NCI-H1436 (cell line): ENCODE results near the gene BRD1.
"Not testable (repeated sequence)": the region's sequence is repeated elsewhere in the genome, so short reads cannot be mapped to it uniquely, and the experiment has no call there.

Experiments
- DNase-seq: peaks from one replicate; lab custom pipeline; 2025; lab: John Stamatoyannopoulos, UW

Gene BRD1

DNA sequence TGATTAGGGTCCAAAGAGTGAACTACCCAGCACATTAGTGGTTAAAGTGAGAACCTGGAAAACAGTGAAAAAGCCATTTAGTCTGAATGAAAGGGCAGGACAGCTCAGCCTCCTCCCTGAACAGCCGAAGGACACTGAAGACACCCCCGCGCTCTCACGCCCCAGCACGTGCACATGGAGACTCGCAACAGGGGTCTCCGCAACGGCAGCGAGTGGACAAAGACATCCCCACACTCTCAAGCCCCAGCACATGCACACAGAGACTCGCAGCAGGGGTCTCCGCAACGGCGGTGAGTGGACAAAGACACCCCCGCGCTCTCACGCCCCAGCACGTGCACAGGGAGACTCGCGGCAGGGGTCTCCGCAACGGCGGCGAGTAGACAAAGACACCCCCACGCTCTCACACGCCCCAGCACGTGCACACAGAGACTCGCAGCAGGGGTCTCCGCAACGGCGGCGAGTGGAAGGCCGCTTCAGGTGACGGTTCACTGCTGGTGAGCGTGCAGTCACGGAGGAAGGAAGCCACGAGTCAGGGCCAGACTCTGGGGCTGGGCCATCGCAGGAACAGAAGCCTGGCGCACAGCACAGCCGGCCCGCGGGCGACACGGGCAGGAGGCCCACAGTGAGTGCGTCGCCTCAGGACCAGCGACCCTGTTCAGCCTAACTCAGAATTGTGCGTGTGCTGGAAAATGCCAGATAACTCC lies 43.6 kb downstream of the BRD1 start:
- no peak for DNase-seq

DNA sequence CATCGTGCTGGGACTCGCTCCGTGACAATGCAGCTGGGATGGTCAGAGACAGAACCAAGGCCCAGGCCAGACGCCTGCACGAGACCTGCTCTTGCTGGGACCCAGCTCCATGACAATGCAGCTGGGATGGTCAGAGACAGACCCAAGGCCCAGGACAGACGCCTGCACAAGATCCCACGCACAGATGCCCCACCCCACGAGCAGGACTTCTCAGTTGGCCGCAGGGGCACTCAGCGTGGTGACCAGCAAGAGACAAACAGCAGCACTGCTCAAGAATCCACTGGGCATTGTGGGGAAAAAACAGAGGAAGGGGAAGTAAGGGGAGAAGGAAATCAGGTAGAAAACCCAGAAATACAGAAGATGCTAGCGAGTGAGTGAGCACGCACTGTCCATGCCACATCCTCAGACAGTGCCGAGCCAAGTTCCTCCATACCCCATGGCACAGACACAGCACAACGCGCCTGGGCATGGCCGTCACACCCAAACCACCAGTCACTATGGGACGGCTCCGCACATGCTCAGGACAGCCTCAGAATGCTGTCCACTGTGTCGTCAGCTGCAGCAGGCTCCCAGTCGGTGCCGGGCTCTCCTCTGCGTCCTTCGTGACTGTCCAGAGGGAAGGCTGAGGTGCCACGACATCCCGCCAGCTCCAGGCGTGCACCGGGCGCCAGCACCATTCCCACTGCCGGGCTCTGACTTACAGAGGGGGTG lies 44.5 kb downstream of the BRD1 start:
- DNase-seq, result no peak

DNA sequence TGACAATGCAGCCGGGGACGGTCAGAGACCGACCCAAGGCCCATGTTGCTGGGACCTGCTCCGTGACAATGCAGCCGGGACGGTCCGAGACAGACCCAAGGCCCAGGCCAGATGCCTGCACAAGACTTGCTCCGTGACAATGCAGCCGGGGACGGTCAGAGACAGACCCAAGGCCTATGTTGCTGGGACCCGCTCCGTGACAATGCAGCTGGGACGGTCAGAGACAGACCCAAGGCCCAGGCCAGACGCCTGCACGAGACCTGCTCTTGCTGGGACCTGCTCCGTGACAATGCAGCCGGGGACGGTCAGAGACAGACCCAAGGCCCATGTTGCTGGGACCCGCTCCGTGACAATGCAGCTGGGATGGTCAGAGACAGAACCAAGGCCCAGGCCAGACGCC lies 45.8 kb downstream of the BRD1 start:
- not testable (repeated sequence) for DNase-seq

DNA sequence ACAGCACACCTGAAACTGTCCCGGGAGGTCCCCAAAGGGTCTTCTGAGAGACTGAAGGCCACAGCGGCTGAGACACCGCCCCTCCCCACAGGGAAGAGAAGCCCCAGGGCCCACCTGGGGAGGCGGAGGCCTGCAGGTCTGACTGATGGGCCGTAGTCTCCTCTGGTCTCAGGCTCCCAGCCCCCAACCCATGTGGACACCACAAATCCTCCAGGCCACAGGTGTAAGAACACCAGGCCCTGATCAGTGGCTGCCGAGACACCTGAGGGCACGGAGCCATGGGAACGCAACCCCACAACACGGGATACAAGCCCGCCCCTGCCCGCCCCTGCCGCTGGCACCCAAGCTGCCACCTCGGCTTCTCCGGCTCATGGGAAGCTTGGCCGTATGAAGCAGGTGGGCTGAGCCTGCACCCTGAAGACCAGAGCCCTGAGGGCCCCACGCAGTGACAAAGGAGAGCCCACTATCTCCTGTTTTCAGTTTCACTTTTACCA lies 46.3 kb downstream of the BRD1 start:
- no peak for DNase-seq

DNA sequence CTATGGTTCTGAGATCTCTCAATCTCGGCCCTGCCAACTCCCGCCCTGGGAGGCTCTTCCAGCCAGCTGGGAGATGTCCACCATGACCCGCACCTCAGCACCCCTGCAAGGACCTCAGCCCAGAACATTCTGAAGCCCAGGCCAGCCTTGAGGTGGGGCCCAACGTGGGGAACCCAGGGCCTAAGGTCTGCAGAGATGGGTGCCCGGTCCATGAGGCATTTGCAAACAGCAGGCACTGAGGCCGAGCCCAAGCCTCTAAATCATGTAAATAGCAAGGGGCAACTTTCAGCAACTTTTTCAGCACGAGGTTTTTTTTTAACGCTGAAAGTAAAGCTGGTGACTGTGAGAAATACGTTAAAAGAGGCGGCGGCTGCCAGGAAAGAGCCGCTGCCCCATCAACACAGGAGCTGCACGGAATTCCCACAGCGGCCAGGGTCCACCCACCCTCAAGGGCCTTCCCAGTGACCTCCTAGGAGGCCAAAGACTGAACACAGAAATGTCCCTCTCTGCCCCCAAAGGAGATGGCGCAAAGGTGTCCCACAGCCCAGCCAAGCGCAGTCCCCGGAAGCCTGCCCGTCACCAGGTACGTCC lies 46.9 kb downstream of the BRD1 start:
- no peak for DNase-seq

DNA sequence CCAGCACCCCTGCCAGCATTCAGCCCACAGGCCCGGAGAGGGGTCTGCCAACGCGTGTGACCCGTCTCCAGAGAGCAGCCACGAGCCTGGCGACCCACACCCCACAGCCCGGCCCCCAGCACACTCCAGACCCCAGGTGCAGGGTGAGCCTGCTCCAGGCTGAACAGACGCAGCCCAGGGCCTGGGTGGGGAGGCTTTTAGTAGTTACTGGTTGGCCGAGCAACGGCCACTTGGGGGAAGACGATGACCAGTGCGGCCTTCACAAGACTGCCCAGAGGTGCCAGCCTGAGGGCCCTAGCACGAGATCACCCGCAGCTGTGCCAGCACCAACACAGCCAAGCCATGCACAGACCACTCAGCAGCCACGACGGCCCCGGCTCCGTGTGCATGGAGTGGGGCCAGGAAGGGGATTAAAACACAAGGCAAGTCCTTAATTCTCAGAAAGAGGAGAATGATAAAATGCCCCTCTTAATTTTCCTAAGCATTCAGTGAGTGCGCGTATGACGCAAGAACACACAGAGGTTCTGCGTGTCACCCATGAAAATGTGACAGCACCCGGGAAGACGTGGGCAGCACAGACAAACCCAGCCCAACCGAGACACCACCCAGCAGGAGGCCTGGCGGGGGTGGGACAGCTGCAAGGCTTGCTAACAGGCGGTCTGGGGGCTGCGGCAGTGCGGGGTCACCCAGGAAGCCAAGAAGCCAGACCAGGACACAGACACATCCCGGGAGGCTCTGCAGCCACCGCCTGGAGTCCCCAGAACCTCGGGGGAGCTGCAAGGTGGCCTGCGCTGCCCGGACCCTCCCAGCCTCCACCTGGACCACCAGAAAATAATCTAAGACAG lies 47.6 kb downstream of the BRD1 start:
- no peak for DNase-seq

DNA sequence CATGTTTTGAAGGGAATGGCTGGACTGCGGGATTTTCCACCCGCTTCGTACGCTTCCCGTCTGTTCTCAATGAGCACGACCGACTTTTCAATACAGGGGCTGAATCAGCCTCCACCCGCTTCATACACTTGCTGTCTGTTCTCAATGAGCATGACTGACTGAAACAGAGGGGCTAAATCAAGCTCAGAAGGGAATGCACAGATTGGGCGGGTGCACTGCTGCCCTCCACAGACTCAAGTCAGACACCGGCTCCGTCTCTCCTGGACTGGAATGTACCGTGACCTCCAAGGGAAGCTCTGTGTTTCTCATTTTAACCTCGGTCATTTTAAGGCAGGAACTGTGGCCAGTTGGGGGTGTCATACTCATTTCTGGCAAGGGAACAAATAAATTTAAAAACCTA lies 48.5 kb downstream of the BRD1 start:
- DNase-seq, result no peak

DNA sequence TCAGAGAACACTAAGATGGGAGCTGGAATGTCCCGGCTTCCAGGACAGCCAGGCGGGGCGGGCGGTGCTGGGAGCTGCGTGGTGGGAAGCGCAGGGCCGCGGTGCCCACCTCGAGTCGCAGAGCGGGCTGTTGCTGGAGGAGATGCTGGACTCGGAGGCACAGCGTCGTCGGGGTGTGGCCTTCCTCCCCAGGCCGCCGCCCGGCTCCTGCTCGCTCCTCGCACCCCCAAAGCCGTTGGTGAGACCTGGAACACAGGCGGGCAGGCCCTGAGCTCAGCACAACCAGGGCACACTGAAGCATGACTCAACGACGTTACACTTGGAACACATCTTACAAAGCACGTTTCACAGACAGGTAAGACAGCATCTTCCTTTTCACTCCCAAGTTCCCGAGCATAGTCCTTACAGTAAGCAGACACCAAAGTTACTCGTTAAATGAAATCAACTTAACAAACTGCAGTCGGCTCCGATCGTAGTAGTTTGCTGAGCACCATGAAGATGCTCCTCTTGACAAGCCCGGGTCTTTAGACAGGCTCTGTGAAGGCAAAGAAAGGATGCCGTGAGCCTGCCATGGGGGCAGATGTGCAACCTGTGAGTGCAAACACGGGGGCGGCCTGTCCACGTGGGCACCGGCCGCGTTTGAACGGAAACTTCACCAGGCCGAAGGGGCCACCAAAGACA lies 50.0 kb downstream of the BRD1 start:
- DNase-seq, result no peak

DNA sequence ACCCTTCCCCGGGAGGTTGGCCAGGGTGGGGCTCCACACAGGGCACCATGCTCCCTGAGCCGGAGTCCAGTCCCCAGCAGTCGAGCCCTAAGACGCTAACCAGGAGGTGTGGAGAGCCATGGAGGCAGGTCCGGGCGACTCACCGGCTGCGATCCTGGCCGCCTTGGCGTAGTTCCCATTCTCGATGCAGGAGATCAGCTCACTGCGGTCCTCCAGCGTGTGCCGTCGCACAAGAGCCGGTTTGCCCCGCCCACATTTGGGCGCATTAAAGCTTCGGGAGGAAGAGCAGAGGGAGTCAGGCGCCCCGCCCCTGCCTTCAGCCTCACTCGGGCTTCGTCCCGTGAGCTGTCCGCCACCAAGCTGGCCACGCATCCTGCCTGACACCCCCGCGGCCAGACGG lies 50.8 kb downstream of the BRD1 start:
- no peak for DNase-seq

DNA sequence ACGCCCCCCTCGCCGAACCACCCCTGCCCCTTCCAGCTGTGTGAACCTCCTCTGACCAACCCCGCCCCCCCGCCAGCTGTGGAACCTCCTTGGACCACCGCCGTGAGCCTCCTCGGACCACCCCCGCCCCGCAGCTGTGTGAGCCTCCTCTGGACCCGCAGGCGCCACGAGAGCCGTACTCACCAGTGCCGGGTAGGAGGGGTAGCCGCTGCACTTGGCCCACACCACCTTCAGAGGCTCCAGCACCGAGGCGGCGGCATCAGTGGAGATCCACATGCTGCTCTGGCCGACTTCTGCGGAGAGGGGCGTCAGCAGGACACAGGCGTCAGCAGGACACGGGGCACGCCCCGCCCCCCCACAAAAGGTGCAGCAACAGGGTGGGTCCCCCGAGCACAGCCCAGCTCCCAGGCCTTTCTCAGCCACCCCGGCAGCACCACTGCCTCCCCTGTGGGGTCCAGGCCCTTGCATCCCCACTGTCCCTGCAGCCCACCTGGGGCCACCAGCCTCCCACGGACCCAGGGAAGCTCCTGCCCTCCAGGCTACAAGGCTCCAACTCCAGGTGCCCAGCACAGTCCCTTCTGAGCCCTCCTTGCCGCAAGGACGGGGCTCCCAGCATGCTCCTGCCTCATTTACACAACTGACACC lies 51.7 kb downstream of the BRD1 start:
- DNase-seq, result no peak

DNA sequence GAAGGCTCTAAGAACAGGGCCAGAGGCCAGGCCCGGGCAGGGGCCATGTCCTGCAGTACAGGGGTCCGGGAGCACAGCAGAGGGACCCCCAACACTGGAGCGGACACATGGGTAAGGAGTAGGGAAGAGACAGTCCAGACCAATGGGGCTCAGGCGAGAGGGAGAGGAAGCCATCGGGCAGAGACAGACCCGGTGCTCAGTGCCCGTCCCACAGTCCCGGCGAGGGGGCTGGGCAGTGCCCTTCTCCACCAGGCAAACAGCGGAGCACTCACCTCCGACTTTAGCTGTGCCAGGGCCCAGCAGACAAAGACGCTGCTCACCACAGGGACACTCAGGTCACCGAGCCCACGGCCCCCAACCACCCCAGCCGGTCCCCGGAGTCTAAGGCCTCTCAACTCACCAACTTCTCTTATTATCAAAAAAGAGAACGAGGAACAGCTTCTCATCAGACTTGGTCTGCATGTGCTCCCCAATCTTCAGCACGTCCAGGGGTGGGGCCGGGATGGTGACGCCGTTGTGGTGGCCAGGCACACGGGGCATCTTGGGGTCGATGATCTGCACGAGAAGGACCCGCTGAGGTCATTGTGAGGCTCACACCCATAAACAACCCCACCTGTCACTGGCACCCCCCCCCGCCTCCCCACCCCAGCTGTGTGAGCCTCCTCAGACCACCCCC lies 52.3 kb downstream of the BRD1 start:
- no peak for DNase-seq

DNA sequence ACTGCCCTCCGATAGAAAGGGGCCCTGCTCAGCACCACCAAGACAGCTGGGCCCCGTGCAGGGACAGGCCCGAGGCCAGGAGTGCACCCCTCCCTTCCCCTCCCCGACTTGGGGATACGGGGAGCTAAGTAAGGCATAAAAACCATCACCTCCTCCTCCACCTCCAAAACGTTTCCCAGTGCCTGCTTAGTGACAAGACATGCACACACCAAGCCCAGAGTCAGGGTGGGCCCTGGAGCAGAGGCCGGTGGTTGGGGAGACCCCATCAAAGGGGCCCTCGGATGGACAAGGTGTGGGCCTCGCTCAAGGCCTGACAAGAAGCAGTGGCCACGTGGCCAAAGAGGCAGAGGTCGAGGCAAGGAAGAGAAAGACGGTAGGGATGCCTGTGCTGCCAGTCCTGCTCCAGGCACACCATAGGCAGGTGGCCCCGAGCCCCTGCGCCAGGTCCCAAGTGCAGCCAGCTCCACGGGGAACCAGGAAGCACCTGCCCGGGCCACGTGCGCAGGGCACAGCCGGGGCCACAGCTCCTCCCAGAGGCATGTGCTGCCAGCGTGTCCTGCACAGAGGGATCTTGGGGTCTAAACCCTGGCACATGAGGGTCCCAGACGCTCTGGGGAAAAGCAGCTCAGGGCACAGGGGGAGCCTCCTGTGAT lies 53.0 kb downstream of the BRD1 start:
- DNase-seq, result no peak

DNA sequence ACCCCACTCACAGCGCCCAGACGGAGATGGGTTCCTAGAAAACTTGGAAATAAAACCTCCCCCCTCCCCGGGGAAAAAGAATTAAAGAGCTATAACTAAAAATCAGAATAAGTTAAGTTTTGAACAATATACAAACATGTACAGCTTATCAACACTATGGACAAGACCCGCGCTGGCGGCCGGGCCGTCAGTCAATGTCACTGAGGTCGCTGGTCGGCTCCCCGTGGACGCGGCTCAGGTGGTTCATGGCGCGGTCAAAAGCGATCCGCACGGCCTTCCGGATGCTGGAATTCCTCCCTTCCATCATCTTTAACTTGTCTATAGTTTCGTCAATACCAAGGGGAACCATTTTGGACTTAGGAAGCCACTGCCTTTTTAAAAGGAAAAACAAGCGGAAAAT lies 53.6 kb downstream of the BRD1 start:
- no peak for DNase-seq

DNA sequence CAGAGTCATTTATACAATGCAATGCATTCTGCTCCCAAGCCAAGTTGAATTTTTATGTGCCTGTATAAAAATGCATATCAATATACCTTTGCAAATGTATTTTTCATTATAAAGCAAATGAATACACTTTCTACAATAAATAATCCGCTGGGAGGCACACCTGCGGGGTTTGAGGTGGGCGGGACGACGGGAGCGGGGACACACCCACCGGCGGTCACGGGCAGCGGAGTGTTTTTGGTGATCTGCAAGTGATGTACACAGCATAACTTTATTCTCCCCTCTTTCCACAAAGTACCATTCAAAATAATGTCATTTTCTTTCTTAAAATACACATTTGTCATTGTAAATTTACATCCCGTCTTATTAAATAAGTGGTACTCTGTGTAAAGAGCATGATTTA lies 54.1 kb downstream of the BRD1 start:
- DNase-seq, result no peak

DNA sequence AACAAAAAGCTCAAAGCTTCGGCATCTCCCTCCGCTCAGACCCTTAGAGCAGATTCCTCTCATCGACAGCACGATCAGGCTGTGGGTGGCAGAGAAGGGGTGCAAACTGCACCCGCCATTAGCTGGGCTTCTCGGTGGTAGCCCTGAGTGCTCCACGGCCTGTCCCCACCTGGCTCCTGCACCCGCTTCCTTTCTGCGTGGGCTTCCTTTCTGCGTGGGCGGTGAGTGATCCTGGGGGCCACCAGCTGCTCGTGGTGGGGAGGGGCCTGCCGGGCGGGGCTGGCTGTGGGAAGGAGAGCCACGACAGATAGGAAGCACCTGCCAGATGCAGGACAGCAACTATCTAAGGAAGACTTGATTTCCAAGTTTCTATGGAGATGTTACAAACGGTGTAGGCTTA lies 55.0 kb downstream of the BRD1 start:
- no peak for DNase-seq

DNA sequence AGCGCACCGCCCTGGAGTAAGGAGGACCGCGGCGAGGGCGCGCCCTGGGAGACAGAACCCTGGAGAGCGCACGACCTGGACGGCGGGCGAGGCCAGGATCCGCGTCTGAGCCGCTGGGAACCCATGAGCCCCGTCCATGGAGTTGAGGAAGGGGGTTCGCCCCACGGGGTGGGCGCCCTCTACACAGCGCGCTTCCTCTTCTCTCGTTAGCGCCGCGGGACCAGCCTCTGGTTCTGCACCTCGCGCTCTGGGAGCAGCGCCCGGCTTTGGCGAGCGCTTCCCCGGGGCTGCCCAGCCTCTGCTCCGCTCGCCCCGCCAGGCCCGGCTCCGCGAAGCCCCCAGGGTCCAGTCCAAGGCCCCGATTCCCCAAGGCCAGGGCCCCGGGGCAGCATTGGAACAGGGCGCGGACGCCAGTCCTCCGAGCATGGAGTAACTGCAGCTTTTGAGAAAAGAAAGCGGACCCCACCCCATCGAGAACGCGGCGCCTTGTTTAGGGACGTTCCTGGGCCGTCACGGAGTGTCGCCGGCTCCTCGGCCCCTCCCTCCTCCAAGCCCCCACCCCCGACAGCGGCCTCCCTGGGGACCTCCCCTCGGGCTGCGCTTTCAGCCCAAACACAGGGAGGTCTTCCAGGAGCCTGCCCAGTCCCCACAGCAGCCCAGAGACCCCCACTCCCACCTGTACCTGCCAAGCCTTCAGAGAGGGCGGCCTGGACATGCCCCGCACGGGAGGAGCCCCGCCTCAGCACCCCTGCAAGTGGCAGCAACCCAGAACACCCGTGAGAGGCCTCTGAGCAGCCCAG lies 56.2 kb downstream of the BRD1 start:
- DNase-seq, result no peak

DNA sequence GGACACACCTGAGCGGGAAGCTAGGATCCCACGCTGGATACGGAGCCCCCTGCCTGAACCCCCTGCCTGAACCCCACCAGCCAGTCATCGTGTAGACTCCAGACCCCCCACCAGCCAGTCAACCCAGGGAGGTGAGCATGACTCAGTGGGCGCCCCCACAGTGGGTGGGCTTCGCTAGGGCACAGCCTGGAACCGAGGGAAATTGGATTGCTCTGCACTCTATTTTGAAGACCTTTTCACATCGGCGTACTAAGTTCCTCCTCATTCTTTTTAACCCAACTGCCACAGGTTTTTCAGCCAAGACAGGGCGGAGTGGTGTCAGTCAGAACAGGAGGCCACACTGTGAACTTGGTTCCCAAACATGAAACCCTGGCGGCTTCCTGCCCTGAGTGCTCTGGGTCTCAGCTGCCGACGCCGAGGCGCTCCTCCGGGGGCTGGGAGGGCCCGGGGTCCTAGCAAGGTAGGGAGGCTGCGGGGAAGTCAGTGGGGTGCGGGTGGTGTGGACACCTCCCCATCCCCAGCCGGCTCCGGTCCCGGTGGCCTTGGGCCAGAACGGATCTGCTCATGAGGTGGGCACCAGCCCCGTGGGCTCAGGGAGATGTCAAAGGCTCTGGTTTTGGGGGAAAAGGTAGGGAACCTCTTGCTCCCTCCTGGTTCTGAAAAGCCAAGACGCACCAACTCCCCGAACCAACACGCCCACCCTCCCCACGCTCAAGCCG lies 57.0 kb downstream of the BRD1 start:
- no peak for DNase-seq

DNA sequence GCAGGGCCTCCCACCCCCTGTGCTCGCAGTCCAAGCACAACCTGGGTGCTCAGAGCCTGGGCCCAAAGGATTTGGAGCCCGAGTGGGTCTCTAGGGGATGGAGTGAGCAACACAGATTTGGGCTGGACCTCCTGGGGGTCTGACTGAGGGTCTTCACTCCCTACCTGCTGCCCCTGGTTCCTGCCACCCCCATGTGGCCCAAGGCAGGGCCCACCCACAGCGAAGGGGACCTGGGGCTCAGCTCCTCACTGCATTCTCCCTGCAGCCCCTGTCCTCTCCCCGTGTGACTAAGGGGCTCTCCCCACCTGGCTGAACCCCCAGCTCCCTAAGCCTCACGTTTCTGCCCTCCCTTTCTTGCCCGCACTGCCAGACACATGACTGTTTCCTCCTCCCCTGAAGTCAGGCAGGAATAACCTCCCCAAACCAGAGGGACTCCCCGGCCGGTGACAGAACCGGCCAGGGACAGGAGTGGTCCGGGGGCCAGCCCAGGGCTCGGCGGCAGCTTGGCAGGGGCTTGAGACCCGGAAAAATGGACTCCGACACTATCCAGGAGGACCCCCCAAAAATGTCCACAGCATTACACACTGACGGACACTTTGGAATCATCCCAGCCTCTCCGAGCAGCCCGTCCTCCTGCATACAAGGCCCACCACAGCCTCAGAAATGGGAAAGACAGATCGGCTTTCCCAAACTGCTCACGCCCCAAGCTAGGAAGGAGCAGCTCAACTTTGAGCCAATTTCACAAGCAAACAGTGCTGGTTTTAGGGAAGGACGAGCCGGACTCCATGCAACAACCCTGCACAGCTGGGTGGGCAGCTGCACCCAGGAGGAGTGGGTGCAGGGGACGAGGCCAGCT lies 57.8 kb downstream of the BRD1 start:
- no peak for DNase-seq
